HepG2 (cell line): ENCODE data around the gene PDK2.

Experiments
- CTCF ChIP-seq: sonication (generic); formaldehyde crosslinking; IDR thresholded peaks from 2 replicates; pipeline ENCODE4 v1.5.0; 2020; ENCODE audit warnings: mild to moderate bottlenecking, missing genetic modification reagents, moderate library complexity
- EZH2 ChIP-seq: conservative IDR thresholded peaks from 2 replicates; pipeline ENCODE4 v1.6.1; 2012; ENCODE audit warnings: mild to moderate bottlenecking, low read depth, low read length, moderate library complexity
- JUN ChIP-seq: sonication (generic); formaldehyde crosslinking; IDR thresholded peaks from 2 replicates; pipeline ENCODE4 v1.4.0; 2020; ENCODE audit warnings: mild to moderate bottlenecking, missing genetic modification reagents
- MAZ ChIP-seq, 2 experiments: sonication (generic) in 1 of 2; formaldehyde crosslinking in 1 of 2; IDR thresholded peaks; 2 replicates each; pipeline versions ENCODE4 v1.5.0 to v1.6.1; 2012 to 2020; ENCODE audit warnings: low read depth in 2 of 2, mild to moderate bottlenecking in 2 of 2, borderline replicate concordance in 1 of 2, improper control_type of control experiment in 1 of 2, low read length in 1 of 2, missing genetic modification reagents in 1 of 2, moderate library complexity in 1 of 2
- MLX ChIP-seq: IDR thresholded peaks from 2 replicates; pipeline ENCODE4 v1.6.1; 2016
- NR2F2 ChIP-seq: IDR thresholded peaks from 2 replicates; pipeline ENCODE4 v1.6.1; 2012; ENCODE audit warnings: low read depth, inconsistent platforms, borderline replicate concordance
- SP2 ChIP-seq: sonication (generic); formaldehyde crosslinking; IDR thresholded peaks from 2 replicates; pipeline ENCODE4 v1.5.1; 2020; ENCODE audit warnings: mild to moderate bottlenecking, missing genetic modification reagents
- TBP ChIP-seq: sonication (generic); formaldehyde crosslinking; IDR thresholded peaks from 2 replicates; pipeline ENCODE4 v1.5.0; 2020; ENCODE audit warnings: missing genetic modification reagents
- ZFX ChIP-seq: sonication (generic); formaldehyde crosslinking; IDR thresholded peaks from 2 replicates; pipeline ENCODE4 v1.4.0; 2020; ENCODE audit warnings: mild to moderate bottlenecking, low read depth, missing genetic modification reagents, moderate library complexity
- ZSCAN5A ChIP-seq: sonication (generic); formaldehyde crosslinking; IDR thresholded peaks from 2 replicates; pipeline ENCODE4 v1.8.0; 2022; ENCODE audit warnings: mild to moderate bottlenecking, missing genetic modification reagents, borderline replicate concordance
- TF ChIP-seq, protein P1 (sequence below): sonication (generic); formaldehyde crosslinking; IDR thresholded peaks from 2 replicates; pipeline ENCODE4 v1.5.1; 2020; ENCODE audit warnings: missing genetic modification reagents, mild to moderate bottlenecking, borderline replicate concordance

DNA sequence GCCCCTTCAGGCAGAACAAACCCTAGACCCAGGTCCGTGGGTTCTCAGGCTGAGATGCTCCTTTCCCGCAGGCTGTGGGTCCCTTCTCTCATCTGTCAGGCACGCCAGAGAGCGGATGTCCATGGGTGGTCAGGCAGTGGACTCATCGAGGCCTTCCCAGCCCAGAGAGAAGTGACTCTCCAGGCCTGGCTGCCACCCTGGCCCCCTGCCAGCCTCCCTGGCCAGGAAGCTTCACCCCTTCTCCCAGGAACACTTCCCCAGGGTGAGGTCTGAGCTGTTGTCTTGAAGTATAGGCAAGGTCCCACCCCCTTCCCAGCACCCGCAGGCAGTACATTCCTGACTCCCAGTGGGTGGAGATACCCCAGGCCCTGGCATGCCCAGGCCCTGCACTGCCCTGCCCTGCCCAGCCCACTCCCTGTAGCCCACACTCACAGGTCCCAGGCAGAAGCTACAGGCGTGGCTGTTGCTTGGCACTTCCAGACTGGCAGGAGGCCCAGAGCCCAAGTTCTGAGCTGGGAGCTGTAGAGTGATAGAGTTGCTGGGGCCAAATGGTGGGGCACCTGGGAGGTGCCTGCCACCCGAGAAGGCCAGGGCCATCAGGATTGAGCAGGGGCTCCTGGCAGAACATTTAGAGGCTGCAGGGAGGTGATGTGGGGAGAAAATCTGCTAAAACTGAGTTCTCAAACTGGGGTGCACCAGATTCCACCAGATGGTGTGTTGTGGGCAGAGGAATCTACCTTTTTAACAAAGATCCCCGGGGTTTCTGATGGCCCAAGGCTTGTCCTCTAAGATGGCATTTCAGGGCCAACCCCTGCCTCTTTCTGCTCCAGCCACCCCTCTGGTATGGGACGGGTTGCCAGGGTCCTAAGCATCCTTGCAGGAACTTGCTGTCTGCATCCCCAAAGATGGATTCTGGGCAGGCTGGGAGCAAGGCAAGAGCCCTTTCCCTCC is 32.6 kb upstream of the PDK2 start:
- no peak for TF ChIP-seq CTCF (CRISPR knock-in tag)
- TF ChIP-seq SP2 (CRISPR knock-in tag): no peak
- no peak for TF ChIP-seq NR2F2
- no peak for TF ChIP-seq MAZ (IDR thresholded peaks at IDR 0.05; ENCODE audit: borderline replicate concordance, low read depth, low read length)
- no peak for TF ChIP-seq MAZ (CRISPR knock-in tag; IDR thresholded peaks at IDR 0.05; ENCODE audit: low read depth)
- TF ChIP-seq TBP: no peak
- no peak for TF ChIP-seq ZSCAN5A
- TF ChIP-seq, protein P1, sequence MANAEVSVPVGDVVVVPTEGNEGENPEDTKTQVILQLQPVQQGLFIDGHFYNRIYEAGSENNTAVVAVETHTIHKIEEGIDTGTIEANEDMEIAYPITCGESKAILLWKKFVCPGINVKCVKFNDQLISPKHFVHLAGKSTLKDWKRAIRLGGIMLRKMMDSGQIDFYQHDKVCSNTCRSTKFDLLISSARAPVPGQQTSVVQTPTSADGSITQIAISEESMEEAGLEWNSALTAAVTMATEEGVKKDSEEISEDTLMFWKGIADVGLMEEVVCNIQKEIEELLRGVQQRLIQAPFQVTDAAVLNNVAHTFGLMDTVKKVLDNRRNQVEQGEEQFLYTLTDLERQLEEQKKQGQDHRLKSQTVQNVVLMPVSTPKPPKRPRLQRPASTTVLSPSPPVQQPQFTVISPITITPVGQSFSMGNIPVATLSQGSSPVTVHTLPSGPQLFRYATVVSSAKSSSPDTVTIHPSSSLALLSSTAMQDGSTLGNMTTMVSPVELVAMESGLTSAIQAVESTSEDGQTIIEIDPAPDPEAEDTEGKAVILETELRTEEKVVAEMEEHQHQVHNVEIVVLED (CRISPR knock-in tag): no peak
- TF ChIP-seq EZH2: no peak
- TF ChIP-seq ZFX (CRISPR knock-in tag): no peak
- TF ChIP-seq JUN: no peak
- no peak for TF ChIP-seq MLX (CRISPR knock-in tag)
